GM21717 (cell line): ENCODE data around the gene PHACTR3.

Experiments
- ATAC-seq: cut with Tn5 transposase; IDR thresholded peaks from one replicate; pipeline ENCODE4 v1.9.1; 2021; ENCODE audit warnings: mild to moderate bottlenecking, moderate library complexity; ENCODE audit not compliant: unreplicated experiment

Gene PHACTR3

GRCh38 chr20:59774204-59774641, 169.9 kb downstream of the PHACTR3 start:
- no peak for ATAC-seq

- ATAC-seq: no peak
These were observed 170.8 kb downstream of the PHACTR3 start for GRCh38 chr20:59774921-59775686.

GRCh38 chr20:59775687-59776055, 171.3 kb downstream of the PHACTR3 start:
- ATAC-seq: no peak

GRCh38 chr20:59776059-59776603, 171.8 kb downstream of the PHACTR3 start:
- ATAC-seq: no peak

- no peak for ATAC-seq
These were observed 172.4 kb downstream of the PHACTR3 start for GRCh38 chr20:59776626-59777330.

- no peak for ATAC-seq
These were observed 173.0 kb downstream of the PHACTR3 start for GRCh38 chr20:59777331-59777725.

GRCh38 chr20:59777814-59778575, 173.7 kb downstream of the PHACTR3 start:
- no peak for ATAC-seq

- no peak for ATAC-seq
These were observed 174.4 kb downstream of the PHACTR3 start for GRCh38 chr20:59778615-59779200.

GRCh38 chr20:59779656-59780380, 175.5 kb downstream of the PHACTR3 start:
- ATAC-seq: no peak

- no peak for ATAC-seq
These were observed 176.3 kb downstream of the PHACTR3 start for GRCh38 chr20:59780494-59781185.

GRCh38 chr20:59781226-59781625, 176.9 kb downstream of the PHACTR3 start:
- ATAC-seq: no peak

- no peak for ATAC-seq
These were observed 178.8 kb downstream of the PHACTR3 start for GRCh38 chr20:59782986-59783640.

- ATAC-seq: no peak
These were observed 179.3 kb downstream of the PHACTR3 start for GRCh38 chr20:59783641-59784010.

- no peak for ATAC-seq
These were observed 180.0 kb downstream of the PHACTR3 start for GRCh38 chr20:59784365-59784764.

GRCh38 chr20:59784791-59785668, 180.7 kb downstream of the PHACTR3 start:
- no peak for ATAC-seq

GRCh38 chr20:59785669-59785959, 181.3 kb downstream of the PHACTR3 start:
- ATAC-seq: no peak

- no peak for ATAC-seq
These were observed 181.9 kb downstream of the PHACTR3 start for GRCh38 chr20:59785986-59786795.
